ENCODE measurements around the gene FOXN3.
A peak's percentile ranks its signal among the peaks of the same experiment; 100 is the strongest.

Gene FOXN3

GRCh38 chr14:89359477-89360222, 57.4 kb downstream of the FOXN3 start:
- no peak for DNase-seq (ENCODE audit: low read depth)

- no peak for DNase-seq (ENCODE audit: low read depth)
Measured at GRCh38 chr14:89357655-89358297, 59.3 kb downstream of the FOXN3 start.

GRCh38 chr14:89356927-89357326, 60.1 kb downstream of the FOXN3 start:
- DNase-seq (ENCODE audit: low read depth), result no peak

- DNase-seq (ENCODE audit: low read depth), result no peak
Measured at GRCh38 chr14:89356496-89356895, 60.5 kb downstream of the FOXN3 start.

GRCh38 chr14:89353766-89354113, 63.3 kb downstream of the FOXN3 start:
- DNase-seq (ENCODE audit: low read depth), result no peak

- DNase-seq (ENCODE audit: low read depth), result no peak
Measured at GRCh38 chr14:89352976-89353765, 63.9 kb downstream of the FOXN3 start.

GRCh38 chr14:89351516-89352404, 65.3 kb downstream of the FOXN3 start:
- DNase-seq (ENCODE audit: low read depth), result peak; percentile 55

GRCh38 chr14:89351221-89351515, 65.9 kb downstream of the FOXN3 start:
- DNase-seq (ENCODE audit: low read depth), result peak; percentile 58

GRCh38 chr14:89350152-89350551, 66.9 kb downstream of the FOXN3 start:
- no peak for DNase-seq (ENCODE audit: low read depth)

- peak; percentile 26 for DNase-seq (ENCODE audit: low read depth)
Measured at GRCh38 chr14:89349171-89350008, 67.6 kb downstream of the FOXN3 start.

- DNase-seq (ENCODE audit: low read depth), result no peak
Measured at GRCh38 chr14:89348722-89349121, 68.3 kb downstream of the FOXN3 start.

GRCh38 chr14:89347885-89348284, 69.1 kb downstream of the FOXN3 start:
- no peak for DNase-seq (ENCODE audit: low read depth)

- no peak for DNase-seq (ENCODE audit: low read depth)
Measured at GRCh38 chr14:89344920-89345254, 72.1 kb downstream of the FOXN3 start.

- DNase-seq (ENCODE audit: low read depth), result no peak
Measured at GRCh38 chr14:89343356-89343755, 73.7 kb downstream of the FOXN3 start.

- no peak for DNase-seq (ENCODE audit: low read depth)
Measured at GRCh38 chr14:89342049-89342448, 75.0 kb downstream of the FOXN3 start.

- peak; percentile 55 for DNase-seq (ENCODE audit: low read depth)
Measured at GRCh38 chr14:89340200-89341181, 76.5 kb downstream of the FOXN3 start.

GRCh38 chr14:89339579-89339978, 77.5 kb downstream of the FOXN3 start:
- DNase-seq (ENCODE audit: low read depth), result no peak

- no peak for DNase-seq (ENCODE audit: low read depth)
Measured at GRCh38 chr14:89339158-89339557, 77.9 kb downstream of the FOXN3 start.

- no peak for DNase-seq (ENCODE audit: low read depth)
Measured at GRCh38 chr14:89336338-89336737, 80.7 kb downstream of the FOXN3 start.

- no peak for DNase-seq (ENCODE audit: low read depth)
Measured at GRCh38 chr14:89332031-89332430, 85.0 kb downstream of the FOXN3 start.

Data from EH (cell line).